K562 (cell line): ENCODE results near the gene RUNDC3A. TPM values are rescaled to one million over a fixed set of nuclear protein-coding genes. Genes with fewer than 3 reads are reported as not detected.

Experiments used
- BRCA1 ChIP-seq, 2 experiments: fragments of 450-650 bp in 1 of 2; sonication (generic) in 1 of 2; formaldehyde crosslinking in 1 of 2; IDR thresholded peaks; 2 replicates each; pipeline versions ENCODE4 v1.5.0 to v1.6.1; 2017 to 2020; ENCODE audit warnings: mild to moderate bottlenecking in 1 of 2, missing genetic modification reagents in 1 of 2
- CBFA2T3 ChIP-seq: fragments of 450-650 bp; IDR thresholded peaks from 2 replicates; pipeline ENCODE4 v1.6.1; 2017
- CHD1 ChIP-seq: fragments of 200-600 bp; sonication (generic); IDR thresholded peaks from one replicate; pipeline ENCODE4 v1.6.1; 2012; ENCODE audit warnings: mild to moderate bottlenecking, moderate library complexity, low read length, inconsistent platforms
- CREM ChIP-seq: IDR thresholded peaks from 2 replicates; pipeline ENCODE4 v1.6.1; 2014; ENCODE audit warnings: antibody characterized with exemption, low read depth
- GATAD2A ChIP-seq: fragments of 450-650 bp; IDR thresholded peaks from 2 replicates; pipeline ENCODE4 v1.6.1; 2017
- MECOM ChIP-seq: fragments of 250-450 bp; sonication (Bioruptor Pico); IDR thresholded peaks from 2 replicates; pipeline ENCODE4 v1.8.0; 2022; ENCODE audit warnings: inconsistent platforms
- MYC ChIP-seq, 2 experiments: fragments of 250-450 bp in 1 of 2; sonication (Bioruptor Pico) in 1 of 2; IDR thresholded peaks; 2 replicates each; pipeline versions ENCODE4 v1.5.1 to v1.6.1; 2012 to 2021; ENCODE audit warnings: low read depth in 2 of 2, borderline replicate concordance in 1 of 2, improper control_type of control experiment in 1 of 2, low read length in 1 of 2, mild to moderate bottlenecking in 1 of 2, moderate library complexity in 1 of 2
- NCOA6 ChIP-seq: fragments of 450-650 bp; IDR thresholded peaks from 2 replicates; pipeline ENCODE4 v1.6.1; 2017; ENCODE audit warnings: mild to moderate bottlenecking
- NCOR1 ChIP-seq: fragments of 450-650 bp; IDR thresholded peaks from 2 replicates; pipeline ENCODE4 v1.6.1; 2016; ENCODE audit warnings: mild to moderate bottlenecking, moderate library complexity
- PKNOX1 ChIP-seq: fragments of 450-650 bp; IDR thresholded peaks from 2 replicates; pipeline ENCODE4 v1.6.1; 2016
- POU5F1 ChIP-seq: fragments of 150-350 bp; IDR thresholded peaks from 2 replicates; pipeline ENCODE4 v1.6.1; 2014; ENCODE audit warnings: borderline replicate concordance, low read length, low read depth, mild to moderate bottlenecking; ENCODE audit not compliant: partially characterized antibody
- PTRF ChIP-seq: fragments of 450-650 bp; IDR thresholded peaks from 2 replicates; pipeline ENCODE4 v1.6.1; 2016; ENCODE audit warnings: mild to moderate bottlenecking, missing genetic modification characterization, missing compliant biosample characterization
- PURB ChIP-seq: sonication (generic); formaldehyde crosslinking; IDR thresholded peaks from 2 replicates; pipeline ENCODE4 v1.9.0; 2021; ENCODE audit warnings: low read depth, mild to moderate bottlenecking, missing genetic modification reagents
- RBM17 ChIP-seq: fragments of 200-400 bp; formaldehyde crosslinking; IDR thresholded peaks from 2 replicates; pipeline ENCODE4 v1.6.1; 2017; ENCODE audit warnings: low read depth, mild to moderate bottlenecking, low read length, borderline replicate concordance
- SRSF9 ChIP-seq: fragments of 200-400 bp; formaldehyde crosslinking; IDR thresholded peaks from 2 replicates; pipeline ENCODE4 v1.6.1; 2017; ENCODE audit warnings: low read depth, low read length, borderline replicate concordance
- TCFL5 ChIP-seq: fragments of 250-450 bp; sonication (Bioruptor Pico); conservative IDR thresholded peaks from 2 replicates; pipeline ENCODE4 v1.6.1; 2021; ENCODE audit warnings: mild to moderate bottlenecking, moderate library complexity, matching md5 sums
- ZNF175 ChIP-seq: fragments of 200-800 bp; sonication (Bioruptor generic); IDR thresholded peaks from 2 replicates; pipeline ENCODE4 v1.6.1; 2016; ENCODE audit warnings: low read depth, mild to moderate bottlenecking, missing genetic modification characterization, missing compliant biosample characterization
- ZNF23 ChIP-seq: fragments of 250-450 bp; sonication (Bioruptor Pico); IDR thresholded peaks from 2 replicates; pipeline ENCODE4 v1.4.0; 2020; ENCODE audit warnings: mild to moderate bottlenecking
- ZNF311 ChIP-seq: fragments of 250-450 bp; sonication (Bioruptor Pico); IDR thresholded peaks from 2 replicates; pipeline ENCODE4 v1.4.0; 2020; ENCODE audit warnings: mild to moderate bottlenecking, moderate library complexity
- polyA plus RNA-seq, 8 experiments: library from polyadenylated mRNA; depleted of rRNA in 4 of 8; stranded (reverse) in 5 of 8; unstranded in 3 of 8; fragments of >200 nt; fragmentation: Nextera tagmentation in 2 of 8; fragmentation: Illumina TruSeq in 1 of 8; extraction: Ambion mirVana in 2 of 8; extraction: Trizol in 1 of 8; gene quantifications; 2 replicates each; pipeline versions ENCODE4 v1.2.1 to v1.2.3, GENCODE V29; 2011 to 2014; ENCODE audit warnings: inconsistent platforms in 1 of 8, missing spikeins in 1 of 8
- total RNA-seq, 7 experiments: library from RNA; depleted of rRNA in 6 of 7; stranded (reverse); fragments of >200 nt in 6 of 7; fragmentation: Illumina TruSeq in 2 of 7; extraction: Trizol in 2 of 7; gene quantifications; 2 replicates each; pipeline versions ENCODE4 v1.2.1 to v1.2.3, GENCODE V29; 2011 to 2021; ENCODE audit warnings: low replicate concordance in 1 of 7
- TF ChIP-seq, protein P1 (sequence below): fragments of 250-450 bp; sonication (Bioruptor Pico); IDR thresholded peaks from 2 replicates; pipeline ENCODE4 v1.8.0; 2021; ENCODE audit warnings: mild to moderate bottlenecking, moderate library complexity
- TF ChIP-seq, protein P2 (sequence below): sonication (generic); formaldehyde crosslinking; IDR thresholded peaks from 2 replicates; pipeline ENCODE4 v1.8.0; 2022; ENCODE audit warnings: missing genetic modification reagents, mild to moderate bottlenecking, moderate library complexity, borderline replicate concordance
- TF ChIP-seq, protein P3 (sequence below): fragments of 200-800 bp; sonication (Bioruptor generic); IDR thresholded peaks from 2 replicates; pipeline ENCODE4 v1.6.1; 2017; ENCODE audit warnings: missing genetic modification characterization, missing compliant biosample characterization

The RUNDC3A gene
- total and polyA plus RNA-seq, 9 of the 15 experiments (the other 6 are each of a cell fraction or from before 2014, with no cell fraction given), result not detected

GRCh38 chr17:44281570-44281969 lies 26.8 kb upstream of the RUNDC3A start (continued):
- TF ChIP-seq, protein P1, sequence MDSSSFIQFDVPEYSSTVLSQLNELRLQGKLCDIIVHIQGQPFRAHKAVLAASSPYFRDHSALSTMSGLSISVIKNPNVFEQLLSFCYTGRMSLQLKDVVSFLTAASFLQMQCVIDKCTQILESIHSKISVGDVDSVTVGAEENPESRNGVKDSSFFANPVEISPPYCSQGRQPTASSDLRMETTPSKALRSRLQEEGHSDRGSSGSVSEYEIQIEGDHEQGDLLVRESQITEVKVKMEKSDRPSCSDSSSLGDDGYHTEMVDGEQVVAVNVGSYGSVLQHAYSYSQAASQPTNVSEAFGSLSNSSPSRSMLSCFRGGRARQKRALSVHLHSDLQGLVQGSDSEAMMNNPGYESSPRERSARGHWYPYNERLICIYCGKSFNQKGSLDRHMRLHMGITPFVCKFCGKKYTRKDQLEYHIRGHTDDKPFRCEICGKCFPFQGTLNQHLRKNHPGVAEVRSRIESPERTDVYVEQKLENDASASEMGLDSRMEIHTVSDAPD (CRISPR knock-in tag), result no peak
- TF ChIP-seq PTRF (tag) (no peak), MECOM (no peak), CREM (no peak), ZNF175 (CRISPR knock-in tag) (no peak), BRCA1 (IDR thresholded peaks at IDR 0.05) (no peak), BRCA1 (CRISPR knock-in tag; IDR thresholded peaks at IDR 0.05) (no peak), TCFL5 (no peak), SRSF9 (no peak), NCOR1 (peak; percentile 78), CHD1 (no peak), RBM17 (no peak), PKNOX1 (peak; percentile 56; the same call in 1 of the 2 replicates), CBFA2T3 (peak; percentile 83), MYC (IDR thresholded peaks at IDR 0.05; ENCODE audit: low read depth, low read length) (no peak), MYC (CRISPR knock-in tag; IDR thresholded peaks at IDR 0.05; ENCODE audit: borderline replicate concordance, low read depth) (no peak), ZNF311 (CRISPR knock-in tag) (no peak), POU5F1 (no peak), GATAD2A (no peak), ZNF23 (CRISPR knock-in tag) (no peak), PURB (no peak), NCOA6 (no peak)
- TF ChIP-seq, protein P2, sequence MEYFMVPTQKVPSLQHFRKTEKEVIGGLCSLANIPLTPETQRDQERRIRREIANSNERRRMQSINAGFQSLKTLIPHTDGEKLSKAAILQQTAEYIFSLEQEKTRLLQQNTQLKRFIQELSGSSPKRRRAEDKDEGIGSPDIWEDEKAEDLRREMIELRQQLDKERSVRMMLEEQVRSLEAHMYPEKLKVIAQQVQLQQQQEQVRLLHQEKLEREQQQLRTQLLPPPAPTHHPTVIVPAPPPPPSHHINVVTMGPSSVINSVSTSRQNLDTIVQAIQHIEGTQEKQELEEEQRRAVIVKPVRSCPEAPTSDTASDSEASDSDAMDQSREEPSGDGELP (CRISPR knock-in tag), result peak; percentile 94
- TF ChIP-seq, protein P3, sequence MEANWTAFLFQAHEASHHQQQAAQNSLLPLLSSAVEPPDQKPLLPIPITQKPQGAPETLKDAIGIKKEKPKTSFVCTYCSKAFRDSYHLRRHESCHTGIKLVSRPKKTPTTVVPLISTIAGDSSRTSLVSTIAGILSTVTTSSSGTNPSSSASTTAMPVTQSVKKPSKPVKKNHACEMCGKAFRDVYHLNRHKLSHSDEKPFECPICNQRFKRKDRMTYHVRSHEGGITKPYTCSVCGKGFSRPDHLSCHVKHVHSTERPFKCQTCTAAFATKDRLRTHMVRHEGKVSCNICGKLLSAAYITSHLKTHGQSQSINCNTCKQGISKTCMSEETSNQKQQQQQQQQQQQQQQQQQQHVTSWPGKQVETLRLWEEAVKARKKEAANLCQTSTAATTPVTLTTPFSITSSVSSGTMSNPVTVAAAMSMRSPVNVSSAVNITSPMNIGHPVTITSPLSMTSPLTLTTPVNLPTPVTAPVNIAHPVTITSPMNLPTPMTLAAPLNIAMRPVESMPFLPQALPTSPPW (CRISPR knock-in tag), result no peak
